ENCODE data around the gene LAMTOR5.

GRCh38 chr1:110444561-110444960 is 37.1 kb upstream of the LAMTOR5 start:
- TF ChIP-seq POLR2A (IDR thresholded peaks at IDR 0.05), result no peak
- TF ChIP-seq, protein P1, sequence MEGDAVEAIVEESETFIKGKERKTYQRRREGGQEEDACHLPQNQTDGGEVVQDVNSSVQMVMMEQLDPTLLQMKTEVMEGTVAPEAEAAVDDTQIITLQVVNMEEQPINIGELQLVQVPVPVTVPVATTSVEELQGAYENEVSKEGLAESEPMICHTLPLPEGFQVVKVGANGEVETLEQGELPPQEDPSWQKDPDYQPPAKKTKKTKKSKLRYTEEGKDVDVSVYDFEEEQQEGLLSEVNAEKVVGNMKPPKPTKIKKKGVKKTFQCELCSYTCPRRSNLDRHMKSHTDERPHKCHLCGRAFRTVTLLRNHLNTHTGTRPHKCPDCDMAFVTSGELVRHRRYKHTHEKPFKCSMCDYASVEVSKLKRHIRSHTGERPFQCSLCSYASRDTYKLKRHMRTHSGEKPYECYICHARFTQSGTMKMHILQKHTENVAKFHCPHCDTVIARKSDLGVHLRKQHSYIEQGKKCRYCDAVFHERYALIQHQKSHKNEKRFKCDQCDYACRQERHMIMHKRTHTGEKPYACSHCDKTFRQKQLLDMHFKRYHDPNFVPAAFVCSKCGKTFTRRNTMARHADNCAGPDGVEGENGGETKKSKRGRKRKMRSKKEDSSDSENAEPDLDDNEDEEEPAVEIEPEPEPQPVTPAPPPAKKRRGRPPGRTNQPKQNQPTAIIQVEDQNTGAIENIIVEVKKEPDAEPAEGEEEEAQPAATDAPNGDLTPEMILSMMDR (IDR thresholded peaks at IDR 0.05), result no peak

Data from Peyer's patch (tissue), 4 donors.